GM10248 (cell line): ENCODE measurements around the gene JCHAIN.
"Not testable (repeated sequence)": the region's sequence is repeated elsewhere in the genome, so short reads cannot be mapped to it uniquely, and the experiment has no call there.

Experiments used
- CTCF ChIA-PET: fragments of 300-600 bp; sonication (Branson Sonifier 250); formaldehyde crosslinking; extraction: SDS; loops from one replicate; lab custom pipeline; 2021; ENCODE audit warnings: antibody characterized with exemption; lab: Yijun Ruan, JAX
- POLR2A ChIA-PET: fragments of 350-650 bp; sonication (Branson Sonifier 250); formaldehyde crosslinking; extraction: SDS; loops from one replicate; lab custom pipeline; 2020; ENCODE audit warnings: antibody characterized with exemption; lab: Yijun Ruan, JAX
- DNase-seq: peaks from one replicate; pipeline ENCODE4 v3.0.0; 2012; ENCODE audit errors: extremely low spot score
- TF ChIP-seq, protein P1 (sequence below): IDR thresholded peaks from 2 replicates; pipeline ENCODE4 v1.5.1; 2012; ENCODE audit warnings: mild to moderate bottlenecking, low read depth; ENCODE audit errors: extremely low read depth, missing control alignments, control extremely low read depth

Gene JCHAIN

DNA sequence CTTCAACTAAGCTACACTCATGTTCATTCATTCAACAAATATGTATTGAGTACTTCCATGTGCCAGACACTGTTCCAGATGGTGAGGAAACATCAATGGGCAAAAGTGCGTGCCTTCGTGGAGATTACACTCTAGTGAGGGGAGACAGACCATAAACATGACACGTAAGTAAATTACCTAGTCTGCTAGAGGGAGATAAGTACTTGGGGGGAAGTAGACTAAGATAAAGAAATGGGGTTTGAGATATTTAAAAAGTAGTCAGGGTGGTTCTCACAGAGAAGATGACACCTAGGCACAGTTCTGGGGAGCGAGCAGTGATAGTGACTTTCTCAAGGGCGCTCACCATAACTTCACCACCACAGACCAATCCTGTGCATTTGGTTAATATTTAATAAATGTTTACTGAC, 11.7 kb downstream of the JCHAIN start:
- DNase-seq = no peak
- ChIA-PET CTCF (interaction anchor here (1.2 to 1.4 kb wide), 3 partner anchors 13 to 176 kb away, joined by 3 to 4 read pairs (median 3); no protein-coding TSS in a partner anchor), POLR2A (interaction anchor here (0.6 kb wide), 1 partner anchor 61 kb away, joined by 3 read pairs; no protein-coding TSS in a partner anchor)
- TF ChIP-seq, protein P1, sequence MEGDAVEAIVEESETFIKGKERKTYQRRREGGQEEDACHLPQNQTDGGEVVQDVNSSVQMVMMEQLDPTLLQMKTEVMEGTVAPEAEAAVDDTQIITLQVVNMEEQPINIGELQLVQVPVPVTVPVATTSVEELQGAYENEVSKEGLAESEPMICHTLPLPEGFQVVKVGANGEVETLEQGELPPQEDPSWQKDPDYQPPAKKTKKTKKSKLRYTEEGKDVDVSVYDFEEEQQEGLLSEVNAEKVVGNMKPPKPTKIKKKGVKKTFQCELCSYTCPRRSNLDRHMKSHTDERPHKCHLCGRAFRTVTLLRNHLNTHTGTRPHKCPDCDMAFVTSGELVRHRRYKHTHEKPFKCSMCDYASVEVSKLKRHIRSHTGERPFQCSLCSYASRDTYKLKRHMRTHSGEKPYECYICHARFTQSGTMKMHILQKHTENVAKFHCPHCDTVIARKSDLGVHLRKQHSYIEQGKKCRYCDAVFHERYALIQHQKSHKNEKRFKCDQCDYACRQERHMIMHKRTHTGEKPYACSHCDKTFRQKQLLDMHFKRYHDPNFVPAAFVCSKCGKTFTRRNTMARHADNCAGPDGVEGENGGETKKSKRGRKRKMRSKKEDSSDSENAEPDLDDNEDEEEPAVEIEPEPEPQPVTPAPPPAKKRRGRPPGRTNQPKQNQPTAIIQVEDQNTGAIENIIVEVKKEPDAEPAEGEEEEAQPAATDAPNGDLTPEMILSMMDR = no peak

DNA sequence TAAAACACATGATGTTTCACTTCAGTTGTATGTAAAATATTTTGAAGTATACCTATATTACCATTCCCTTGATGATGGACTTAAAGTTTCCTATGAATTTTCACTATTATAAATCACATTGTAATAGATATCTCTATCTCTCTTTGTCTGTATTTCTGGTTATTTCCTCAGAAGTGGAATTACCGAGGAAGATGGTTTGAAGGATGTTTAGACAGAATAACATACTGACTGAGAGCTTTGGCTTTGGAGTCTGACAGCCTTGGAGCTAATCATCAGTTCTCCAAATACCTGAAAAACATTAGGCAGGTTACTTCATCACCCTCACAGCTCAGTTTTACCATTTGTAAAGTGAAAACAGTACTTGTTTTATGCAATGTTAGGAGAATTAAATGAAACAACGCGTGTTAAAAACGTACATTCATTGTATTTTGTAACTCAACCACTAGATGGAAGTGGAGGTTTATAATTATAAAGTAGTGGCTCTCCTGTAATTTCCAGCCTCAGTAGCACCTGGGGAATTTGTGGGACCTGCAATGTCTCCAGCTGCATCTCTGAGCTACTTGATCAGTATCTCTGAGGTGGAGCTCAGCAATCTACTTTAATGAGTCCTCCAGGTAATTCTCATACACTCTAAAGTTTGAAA, 14.3 kb downstream of the JCHAIN start:
- CTCF ChIA-PET = interaction anchor here (0.6 to 2.7 kb wide), 33 partner anchors 9 to 370 kb away, joined by 3 to 17 read pairs (median 3); partner anchors contain the start of genes ENAM and JCHAIN
- POLR2A ChIA-PET = no interaction called here
- TF ChIP-seq, protein P1 = peak; percentile 39
- DNase-seq = peak; percentile 36

DNA sequence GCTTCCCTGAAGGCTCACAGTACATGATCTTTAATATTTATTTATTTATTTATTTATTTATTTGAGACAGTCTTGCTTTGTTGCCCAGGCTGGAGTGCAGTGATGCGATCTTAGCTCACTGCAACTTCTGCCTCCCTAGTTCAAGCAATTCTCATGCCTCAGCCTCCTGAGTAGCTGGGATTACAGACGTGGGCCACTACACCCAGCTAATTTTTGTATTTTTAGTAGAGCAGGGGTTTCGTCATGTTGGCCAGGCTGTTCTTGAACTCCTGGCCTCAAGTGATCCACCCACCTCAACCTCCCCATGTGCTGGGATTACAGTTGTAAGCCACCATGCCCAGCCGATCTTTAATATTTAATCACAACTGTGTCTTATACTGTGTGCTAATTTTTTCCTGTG, 15.6 kb downstream of the JCHAIN start:
- ChIA-PET CTCF (interaction anchor here (1.1 to 2.7 kb wide), 8 partner anchors 12 to 84 kb away, joined by 3 to 15 read pairs (median 4); partner anchors contain the start of gene JCHAIN), POLR2A (interaction anchor here (0.6 kb wide), 1 partner anchor 195 kb away, joined by 5 read pairs; no protein-coding TSS in a partner anchor)
- DNase-seq = not testable (repeated sequence)

DNA sequence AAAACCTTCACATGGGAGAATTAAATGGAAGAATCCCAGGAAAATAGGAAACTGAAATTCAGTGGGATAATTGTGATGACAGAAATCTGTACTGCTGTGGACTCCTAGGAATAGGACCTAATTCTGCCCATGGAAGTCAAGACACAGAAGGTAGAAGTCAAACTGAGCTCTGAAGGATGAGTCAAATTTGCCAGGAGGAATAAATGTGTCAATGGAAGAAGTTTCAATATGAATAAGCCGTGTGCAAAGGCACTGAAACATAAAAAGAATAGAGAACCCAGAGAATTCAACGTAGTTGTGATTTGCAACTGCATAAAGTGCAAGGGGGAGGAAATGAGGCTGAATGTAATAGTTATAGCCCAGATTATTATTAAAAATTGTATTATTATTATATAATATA, 26.1 kb downstream of the JCHAIN start:
- DNase-seq = no peak
- ChIA-PET POLR2A (no interaction called here), CTCF (interaction anchor here (1.2 kb wide), 1 partner anchor 39 kb away, joined by 3 read pairs; no protein-coding TSS in a partner anchor)
- TF ChIP-seq, protein P1 = no peak

DNA sequence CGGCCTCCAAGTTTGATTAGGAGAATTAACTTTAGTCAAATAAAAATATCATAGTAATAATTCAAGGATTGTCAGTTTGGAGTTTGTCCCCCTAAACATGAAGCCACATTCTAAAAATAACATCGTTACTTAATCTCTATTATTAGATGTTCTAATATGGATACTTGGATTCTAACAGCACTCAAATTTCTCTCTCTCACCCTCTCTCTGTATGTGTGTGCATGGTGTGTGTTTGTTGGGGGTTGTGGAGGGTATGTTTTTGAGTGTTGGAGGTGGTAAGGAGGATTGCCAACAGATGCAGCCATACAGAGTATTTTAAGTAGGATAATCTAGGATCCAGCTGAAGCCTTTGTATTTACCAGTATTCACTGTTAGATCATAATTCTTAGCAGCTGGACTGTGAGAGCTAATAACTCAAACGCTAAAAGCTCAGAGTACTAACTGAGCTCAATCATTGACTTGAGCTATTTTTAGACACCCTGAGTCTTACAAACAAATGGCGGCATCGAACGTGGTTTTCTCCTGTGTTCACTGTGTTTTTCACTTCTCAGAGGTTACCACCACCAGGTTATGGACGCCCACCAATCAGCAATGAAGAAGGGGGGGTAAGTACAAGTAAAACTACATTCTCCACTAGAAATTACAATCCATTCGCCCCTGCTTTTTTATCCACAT, 28.9 kb downstream of the JCHAIN start:
- TF ChIP-seq, protein P1 = no peak
- peak; percentile 13 for DNase-seq
- CTCF ChIA-PET = interaction anchor here (0.6 to 2.2 kb wide), 7 partner anchors 9 to 373 kb away, joined by 3 to 10 read pairs (median 3); partner anchors contain the start of gene ENAM
- POLR2A ChIA-PET = no interaction called here

DNA sequence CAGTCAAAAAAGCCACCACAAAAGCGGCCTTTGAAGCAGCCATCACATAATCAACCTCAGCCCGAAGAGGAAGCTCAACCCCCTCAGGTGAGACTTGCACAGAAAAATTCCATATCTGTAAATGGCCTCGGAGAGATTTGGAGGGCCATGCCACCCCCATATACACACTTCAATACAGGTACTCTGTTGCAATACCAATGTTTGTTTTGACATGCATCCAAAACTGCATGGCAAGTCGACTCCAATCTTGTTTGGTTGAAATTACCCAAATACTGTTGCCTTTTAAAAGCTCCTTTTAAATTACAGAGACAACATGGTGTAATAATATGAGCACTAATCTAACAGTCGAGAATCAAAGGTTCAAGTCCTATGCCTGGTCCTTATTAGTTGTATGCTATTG, 31.8 kb downstream of the JCHAIN start:
- TF ChIP-seq, protein P1 = no peak
- DNase-seq = no peak
- POLR2A ChIA-PET = no interaction called here
- CTCF ChIA-PET = interaction anchor here (0.7 to 1.9 kb wide), 3 partner anchors 9 to 17 kb away, joined by 3 to 6 read pairs (median 3); no protein-coding TSS in a partner anchor

DNA sequence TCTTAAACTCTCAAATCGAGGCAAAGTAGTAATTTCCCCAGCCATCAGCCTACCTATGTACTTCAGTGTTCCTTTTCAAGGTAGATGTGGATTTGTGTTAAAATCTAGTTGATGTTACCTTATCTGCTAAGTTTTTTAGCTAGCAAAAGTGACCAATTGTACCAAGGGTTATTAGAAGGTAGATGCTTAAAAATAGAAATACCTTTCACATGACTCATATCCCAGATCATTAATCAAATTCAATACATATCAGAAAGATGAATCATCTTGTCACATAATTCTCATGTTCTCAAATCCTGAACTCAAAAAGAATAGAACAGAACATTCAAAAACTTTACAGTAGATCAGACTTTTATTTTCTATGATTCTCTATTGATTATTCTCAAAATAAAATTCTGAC, 34.3 kb downstream of the JCHAIN start:
- no peak for DNase-seq
- ChIA-PET CTCF (interaction anchor here (1.1 kb wide), 1 partner anchor 20 kb away, joined by 3 read pairs; no protein-coding TSS in a partner anchor), POLR2A (no interaction called here)
- TF ChIP-seq, protein P1 = no peak
